GM10248 (cell line): ENCODE results near the gene PBRM1.

Source experiments
- CTCF ChIA-PET: fragments of 300-600 bp; sonication (Branson Sonifier 250); formaldehyde crosslinking; extraction: SDS; loops from one replicate; lab custom pipeline; 2021; ENCODE audit warnings: antibody characterized with exemption; lab: Yijun Ruan, JAX
- POLR2A ChIA-PET: fragments of 350-650 bp; sonication (Branson Sonifier 250); formaldehyde crosslinking; extraction: SDS; loops from one replicate; lab custom pipeline; 2020; ENCODE audit warnings: antibody characterized with exemption; lab: Yijun Ruan, JAX
- DNase-seq: peaks from one replicate; pipeline ENCODE4 v3.0.0; 2012; ENCODE audit errors: extremely low spot score
- TF ChIP-seq, protein P1 (sequence below): IDR thresholded peaks from 2 replicates; pipeline ENCODE4 v1.5.1; 2012; ENCODE audit warnings: mild to moderate bottlenecking, low read depth; ENCODE audit errors: extremely low read depth, missing control alignments, control extremely low read depth

Gene PBRM1

DNA sequence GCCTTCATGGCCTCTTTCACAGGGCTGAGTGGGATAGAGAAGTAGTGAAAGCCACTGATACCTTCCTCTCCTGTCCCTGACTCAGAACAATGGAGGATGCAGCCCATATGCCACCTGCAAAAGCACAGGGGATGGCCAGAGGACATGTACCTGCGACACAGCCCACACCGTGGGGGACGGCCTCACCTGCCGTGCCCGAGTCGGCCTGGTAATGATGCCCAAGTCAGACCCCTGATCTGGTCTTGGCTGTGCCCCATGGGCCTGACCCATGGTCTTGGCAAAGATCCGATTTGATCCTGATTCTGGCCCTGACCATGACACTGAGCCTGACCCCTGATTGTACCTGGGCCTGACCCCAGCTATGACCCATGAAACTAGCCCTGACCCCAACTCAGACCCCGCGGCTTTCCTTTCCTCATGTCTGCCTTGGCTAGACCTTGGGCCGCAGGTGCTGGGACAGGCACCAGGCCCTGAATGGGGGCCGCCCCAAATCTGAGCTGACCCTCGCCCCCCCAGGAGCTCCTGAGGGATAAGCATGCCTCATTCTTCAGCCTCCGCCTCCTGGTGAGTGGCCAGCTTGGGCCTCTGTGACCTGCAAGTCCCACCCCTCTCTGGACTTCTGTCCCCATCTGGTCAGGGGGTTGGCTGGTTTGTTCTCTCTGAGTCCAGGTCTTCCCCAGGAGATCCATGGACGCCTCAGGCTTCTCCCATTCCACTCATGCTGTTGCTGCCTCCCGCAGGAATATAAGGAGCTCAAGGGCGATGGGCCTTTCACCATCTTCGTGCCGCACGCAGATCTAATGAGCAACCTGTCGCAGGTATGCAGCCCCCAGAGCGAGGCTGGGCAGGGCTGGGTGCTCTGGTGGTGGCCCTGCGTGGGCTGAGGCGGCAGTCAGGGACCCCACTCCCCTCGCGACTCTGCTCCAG, 167.7 kb downstream of the PBRM1 start:
- TF ChIP-seq, protein P1, sequence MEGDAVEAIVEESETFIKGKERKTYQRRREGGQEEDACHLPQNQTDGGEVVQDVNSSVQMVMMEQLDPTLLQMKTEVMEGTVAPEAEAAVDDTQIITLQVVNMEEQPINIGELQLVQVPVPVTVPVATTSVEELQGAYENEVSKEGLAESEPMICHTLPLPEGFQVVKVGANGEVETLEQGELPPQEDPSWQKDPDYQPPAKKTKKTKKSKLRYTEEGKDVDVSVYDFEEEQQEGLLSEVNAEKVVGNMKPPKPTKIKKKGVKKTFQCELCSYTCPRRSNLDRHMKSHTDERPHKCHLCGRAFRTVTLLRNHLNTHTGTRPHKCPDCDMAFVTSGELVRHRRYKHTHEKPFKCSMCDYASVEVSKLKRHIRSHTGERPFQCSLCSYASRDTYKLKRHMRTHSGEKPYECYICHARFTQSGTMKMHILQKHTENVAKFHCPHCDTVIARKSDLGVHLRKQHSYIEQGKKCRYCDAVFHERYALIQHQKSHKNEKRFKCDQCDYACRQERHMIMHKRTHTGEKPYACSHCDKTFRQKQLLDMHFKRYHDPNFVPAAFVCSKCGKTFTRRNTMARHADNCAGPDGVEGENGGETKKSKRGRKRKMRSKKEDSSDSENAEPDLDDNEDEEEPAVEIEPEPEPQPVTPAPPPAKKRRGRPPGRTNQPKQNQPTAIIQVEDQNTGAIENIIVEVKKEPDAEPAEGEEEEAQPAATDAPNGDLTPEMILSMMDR = no peak
- DNase-seq = no peak
- POLR2A ChIA-PET = no interaction called here
- CTCF ChIA-PET = interaction anchor here (0.9 kb wide), 1 partner anchor 27 kb away, joined by 3 read pairs; no protein-coding TSS in a partner anchor

DNA sequence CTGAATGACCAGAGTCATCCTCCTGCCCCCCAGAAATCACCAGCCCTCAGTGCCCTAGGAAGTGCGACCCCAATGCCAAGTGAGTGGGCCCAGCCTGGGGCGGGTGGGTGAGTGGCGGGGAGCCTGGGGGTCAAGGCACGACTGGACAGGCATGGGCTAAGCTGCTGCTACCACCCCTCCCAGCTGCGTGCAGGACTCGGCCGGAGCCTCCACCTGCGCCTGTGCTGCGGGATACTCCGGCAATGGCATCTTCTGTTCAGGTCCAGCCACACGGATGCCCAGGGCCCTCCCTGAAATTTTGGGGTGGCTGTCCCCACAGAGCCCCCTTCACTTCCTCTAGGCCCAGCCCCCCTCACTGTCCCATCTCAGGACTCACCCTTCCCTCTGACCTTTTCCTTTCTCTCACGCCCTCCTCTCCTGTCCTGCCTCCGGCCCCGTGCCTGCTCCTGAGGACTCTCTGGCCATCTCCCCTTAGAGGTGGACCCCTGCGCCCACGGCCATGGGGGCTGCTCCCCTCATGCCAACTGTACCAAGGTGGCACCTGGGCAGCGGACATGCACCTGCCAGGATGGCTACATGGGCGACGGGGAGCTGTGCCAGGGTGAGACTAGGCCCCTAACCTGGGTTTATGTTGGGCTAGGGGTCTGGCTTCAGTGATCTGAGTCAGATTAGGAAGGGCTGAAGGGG, 169.1 kb downstream of the PBRM1 start:
- ChIA-PET CTCF (interaction anchor here (0.9 kb wide), 1 partner anchor 26 kb away, joined by 3 read pairs; no protein-coding TSS in a partner anchor), POLR2A (interaction anchor here (0.8 kb wide), 1 partner anchor 19 kb away, joined by 3 read pairs; the partner anchor contains the start of gene UQCC5)
- TF ChIP-seq, protein P1 = no peak
- no peak for DNase-seq

DNA sequence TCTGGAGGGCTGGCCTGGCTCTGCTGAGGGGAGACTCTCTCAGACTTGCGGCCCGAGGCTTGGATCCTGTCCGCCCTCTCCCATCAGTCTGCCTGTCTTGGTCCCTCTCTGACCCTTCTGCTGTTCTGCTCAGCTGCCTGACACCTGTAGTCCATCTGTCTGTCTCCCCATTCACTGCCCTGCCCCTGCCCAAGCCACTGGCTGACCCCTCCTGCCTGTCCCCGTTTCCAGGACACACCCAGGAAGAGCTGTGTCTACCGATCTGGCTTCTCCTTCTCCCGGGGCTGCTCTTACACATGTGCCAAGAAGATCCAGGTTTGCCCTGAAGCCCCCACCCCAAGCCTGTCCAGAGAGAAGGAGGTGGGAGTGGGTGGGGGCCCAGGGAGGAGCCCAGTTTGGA, 170.5 kb downstream of the PBRM1 start:
- no peak for DNase-seq
- ChIA-PET POLR2A (no interaction called here), CTCF (no interaction called here)
- TF ChIP-seq, protein P1 = no peak

DNA sequence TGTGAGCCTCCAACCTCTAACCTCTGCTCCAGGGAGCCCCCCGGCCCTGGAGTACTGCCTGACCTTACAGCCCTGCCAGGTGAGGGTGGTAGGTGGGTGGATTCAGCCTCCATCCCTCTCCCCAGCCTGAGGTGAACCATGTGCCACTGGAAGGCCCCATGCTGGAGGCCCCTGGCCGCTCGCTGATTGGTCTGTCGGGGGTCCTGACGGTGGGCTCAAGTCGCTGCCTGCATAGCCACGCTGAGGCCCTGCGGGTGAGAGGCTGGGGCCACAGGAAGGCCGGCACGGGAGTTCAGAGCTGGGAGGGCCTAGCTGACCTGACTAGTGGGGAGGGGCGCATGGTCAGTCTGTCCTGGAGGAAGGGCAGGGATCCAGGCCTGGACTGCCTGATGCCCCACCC, 171.1 kb downstream of the PBRM1 start:
- DNase-seq = no peak
- ChIA-PET CTCF (no interaction called here), POLR2A (no interaction called here)
- TF ChIP-seq, protein P1 = no peak

- CTCF ChIA-PET = interaction anchor here (0.7 kb wide), 1 partner anchor 41 kb away, joined by 3 read pairs; no protein-coding TSS in a partner anchor
- TF ChIP-seq, protein P1 = no peak
- POLR2A ChIA-PET = no interaction called here
- no peak for DNase-seq
Observed at GRCh38 chr3:52513281-52513680, 172.4 kb downstream of the PBRM1 start.

GRCh38 chr3:52512727-52513126, 173.0 kb downstream of the PBRM1 start:
- DNase-seq = no peak
- ChIA-PET POLR2A (no interaction called here), CTCF (interaction anchor here (0.7 to 1.6 kb wide), 2 partner anchors 9 to 40 kb away, joined by 3 read pairs; no protein-coding TSS in a partner anchor)
- TF ChIP-seq, protein P1 = no peak
